HG03175 (cell line): ENCODE data around the gene YY1AP1.
"Not testable (repeated sequence)": the region's sequence is repeated elsewhere in the genome, so short reads cannot be mapped to it uniquely, and the experiment has no call there.

Source experiments
- ATAC-seq: cut with Tn5 transposase; IDR thresholded peaks from one replicate; pipeline ENCODE4 v1.9.1; 2021; ENCODE audit warnings: mild to moderate bottlenecking, moderate library complexity; ENCODE audit not compliant: unreplicated experiment

YY1AP1 gene

DNA sequence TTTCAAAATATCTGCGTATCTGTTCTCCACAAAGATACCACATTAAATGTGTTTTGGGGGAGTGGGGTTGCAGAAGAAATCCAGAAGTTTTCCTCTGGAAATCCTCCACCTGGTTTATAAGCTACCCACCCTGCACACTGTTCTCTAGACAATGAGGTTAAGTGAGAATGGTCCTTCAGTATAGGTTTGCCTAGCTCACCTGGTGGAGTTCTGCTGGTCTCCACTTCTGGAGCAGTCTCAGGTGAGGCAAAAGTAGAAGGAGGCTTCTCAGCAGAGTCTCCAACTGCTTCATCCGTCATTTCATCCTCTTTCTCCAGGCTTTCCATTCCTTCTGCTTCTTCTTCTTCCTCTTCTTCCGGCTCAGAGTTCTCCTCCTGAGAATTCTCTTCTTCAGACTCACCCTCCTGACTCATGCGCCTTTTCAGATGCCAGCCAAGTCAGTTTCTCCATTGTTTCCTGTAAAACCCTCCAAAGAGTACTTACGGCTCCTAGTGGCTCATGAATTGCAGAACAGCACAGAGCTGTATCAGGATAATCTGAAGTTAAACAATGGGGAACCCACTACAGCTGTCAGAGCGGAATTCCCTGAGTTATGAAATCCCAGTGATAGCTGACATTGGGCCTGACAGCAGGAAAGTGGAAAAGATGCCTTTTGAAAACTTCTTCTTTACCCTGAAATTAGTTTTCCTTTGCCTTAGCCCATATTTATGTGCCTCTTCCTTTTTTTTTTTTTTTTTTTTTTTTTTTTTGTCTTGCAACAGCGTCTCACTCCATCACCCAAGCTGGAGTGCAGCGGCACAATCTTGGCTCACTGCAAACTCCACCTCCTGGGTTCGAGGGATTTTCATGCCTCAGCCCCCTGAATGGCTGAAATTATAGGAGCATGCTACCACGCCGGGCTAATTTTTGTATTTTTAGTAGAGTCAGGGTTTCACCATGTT is 40.1 kb downstream of the YY1AP1 start:
- no peak for ATAC-seq

DNA sequence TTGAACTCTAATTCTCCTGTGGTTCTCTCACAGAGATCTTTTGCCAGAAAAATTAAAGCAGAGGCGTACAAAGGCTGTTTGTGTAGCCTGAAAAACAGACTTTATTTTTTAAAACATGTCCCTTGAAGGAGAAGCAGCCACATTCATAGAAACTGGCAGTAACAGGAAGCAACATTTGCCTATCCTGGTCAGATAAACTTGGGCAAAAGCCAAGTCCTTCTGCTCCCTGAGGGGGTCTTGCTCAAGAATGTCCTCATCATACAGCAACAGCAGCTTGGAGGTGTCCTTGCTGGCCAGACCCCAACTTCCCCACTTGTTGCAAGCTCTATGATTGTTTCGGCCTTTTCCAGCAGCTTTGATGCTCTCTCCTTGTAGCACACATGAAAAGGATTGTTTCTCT is 42.3 kb downstream of the YY1AP1 start:
- no peak for ATAC-seq

DNA sequence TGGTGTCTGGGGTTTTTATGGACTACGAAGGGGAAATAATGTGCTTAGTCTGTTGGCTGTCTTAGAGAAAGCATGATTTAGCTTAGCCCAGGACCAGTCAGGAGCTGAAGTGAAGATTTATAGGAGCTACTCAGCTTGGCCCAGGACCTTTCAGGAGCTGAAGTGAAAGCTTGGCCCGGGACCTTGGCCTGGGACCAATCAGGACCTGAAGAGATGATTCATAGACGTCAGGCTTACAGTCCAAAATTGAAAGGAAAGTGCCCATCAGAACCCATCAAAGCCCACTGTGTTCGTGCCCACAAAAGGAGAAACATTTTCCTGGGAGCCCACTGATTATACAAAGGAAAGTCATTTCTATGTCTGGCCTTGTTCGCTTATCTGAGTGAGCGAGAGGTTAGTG is 42.9 kb downstream of the YY1AP1 start:
- ATAC-seq = no peak

DNA sequence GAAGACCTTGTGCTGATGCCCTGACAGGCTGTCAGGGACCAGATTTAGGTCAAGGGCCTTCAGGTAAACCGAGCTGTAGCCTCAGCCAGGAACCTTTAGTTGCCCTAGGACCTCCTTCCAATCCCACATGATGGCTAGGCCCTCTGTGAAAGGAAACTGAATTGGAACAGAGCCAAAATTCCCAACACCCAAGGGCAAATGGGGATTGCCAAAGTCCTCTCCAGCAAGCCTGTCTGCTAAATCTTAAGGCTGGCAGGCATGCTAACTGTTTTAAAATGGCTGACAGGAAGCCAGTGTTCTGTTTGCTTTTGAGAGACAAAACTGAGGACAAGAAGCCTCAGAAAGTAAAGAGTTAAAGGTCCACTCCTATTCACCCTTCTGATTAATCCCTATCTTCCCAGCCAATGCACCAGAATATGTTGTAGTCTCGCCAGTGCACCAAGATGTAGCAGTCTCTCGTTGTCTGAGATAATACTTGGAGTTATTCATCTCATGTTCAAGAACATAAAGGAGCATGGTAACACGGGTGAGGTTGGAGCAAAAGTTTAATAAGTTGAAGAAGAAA is 43.5 kb downstream of the YY1AP1 start:
- ATAC-seq = no peak

DNA sequence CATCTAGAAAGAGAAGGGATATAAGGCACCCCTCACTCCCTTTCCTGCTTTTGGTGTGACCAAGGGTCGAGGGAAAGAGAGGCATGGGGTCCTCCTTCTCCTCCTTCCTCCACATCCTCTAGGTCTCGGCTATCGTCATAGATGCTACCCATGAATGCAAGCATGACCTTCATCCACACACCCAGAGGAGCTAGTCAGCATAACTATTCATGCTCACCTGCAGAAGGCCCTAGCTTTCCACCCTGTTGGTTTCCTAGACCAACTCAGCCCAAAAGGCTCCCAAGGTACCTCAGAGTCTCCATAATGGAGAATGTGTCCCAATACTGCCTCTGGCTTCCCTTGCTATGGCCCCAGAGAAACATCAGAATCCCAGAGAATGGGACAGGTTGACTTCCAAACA is 45.3 kb downstream of the YY1AP1 start:
- ATAC-seq = no peak

DNA sequence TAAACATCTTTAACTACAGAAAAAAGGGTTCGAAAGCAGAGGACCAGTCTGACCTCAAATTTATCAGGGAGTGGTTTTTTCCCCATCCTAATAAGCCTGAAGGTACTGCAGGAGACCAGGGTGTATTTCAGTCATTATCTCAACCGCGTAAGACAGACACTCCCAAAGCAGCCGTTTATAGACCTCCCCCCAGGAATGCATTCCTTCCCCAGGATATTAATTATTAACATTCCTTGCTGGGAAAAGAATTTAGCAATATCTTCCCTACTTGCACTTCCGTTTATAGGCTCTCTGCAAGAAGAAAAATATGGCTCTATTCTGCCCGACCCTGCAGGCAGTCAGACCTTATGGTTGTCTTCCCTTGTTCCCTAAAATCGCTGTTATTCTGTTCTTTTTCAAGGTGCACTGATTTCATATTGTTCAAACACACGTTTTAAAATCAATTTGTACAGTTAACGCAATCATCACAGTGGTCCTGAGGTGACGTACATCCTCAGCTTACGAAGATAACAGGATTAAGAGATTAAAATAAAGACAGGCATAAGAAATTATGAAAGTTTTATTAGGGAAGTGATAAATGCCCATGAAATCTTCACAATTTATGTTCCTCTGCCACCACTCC is 45.9 kb downstream of the YY1AP1 start:
- not testable (repeated sequence) for ATAC-seq

DNA sequence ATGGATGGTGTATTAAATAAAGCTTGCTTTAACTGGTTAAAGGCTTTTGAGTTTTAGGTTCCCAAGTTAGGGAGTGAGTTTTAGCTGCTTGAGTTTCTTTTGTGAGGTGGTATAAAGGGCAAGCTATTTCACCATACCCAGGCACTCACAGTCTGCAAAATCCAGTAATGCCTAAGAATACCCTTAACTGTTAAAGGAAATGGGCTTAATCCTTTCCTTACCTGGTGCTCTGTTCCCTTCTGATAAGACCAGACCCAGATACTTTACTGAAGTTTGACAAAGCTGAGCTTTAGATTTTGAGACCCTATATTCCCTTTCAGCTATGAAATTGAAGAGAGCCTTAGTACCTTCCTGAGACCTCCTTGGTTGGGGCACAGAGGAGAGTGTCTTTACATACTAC is 48.2 kb downstream of the YY1AP1 start:
- ATAC-seq = no peak

DNA sequence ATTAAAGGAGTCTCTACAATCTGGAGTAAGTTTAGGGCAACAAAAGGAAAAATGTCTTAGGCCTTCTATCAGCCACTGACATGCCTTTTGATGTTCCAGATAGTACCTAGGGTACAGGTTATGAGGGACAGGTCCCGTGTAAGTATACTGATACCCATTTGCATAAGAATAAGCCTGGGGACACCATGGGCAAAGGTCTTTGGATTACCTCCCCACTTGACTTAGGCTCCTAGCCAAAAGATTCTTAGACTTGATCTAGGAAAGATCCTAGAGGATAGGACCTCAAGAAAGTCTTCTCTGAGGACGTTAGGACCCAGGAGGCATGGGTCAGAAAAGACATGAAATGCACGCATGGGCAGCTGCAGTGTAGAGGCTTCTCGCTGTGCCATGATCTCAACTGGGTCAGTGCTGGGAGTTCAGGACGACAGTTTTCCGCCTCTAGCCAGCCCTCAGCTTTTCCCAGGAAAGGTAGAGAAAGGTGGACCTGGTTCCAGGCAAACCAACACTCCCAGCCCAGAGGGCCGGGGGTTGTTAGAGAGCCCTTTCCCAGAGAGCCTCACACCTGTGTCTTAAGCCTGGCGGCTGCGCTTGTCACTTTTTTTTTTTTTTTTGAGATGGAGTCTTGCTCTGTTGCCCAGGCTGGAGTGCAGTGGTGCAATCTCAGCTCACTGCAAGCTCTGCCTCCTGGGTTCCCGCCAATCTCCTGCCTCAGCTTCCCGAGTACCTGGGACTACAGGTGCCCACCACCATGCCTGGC is 52.0 kb downstream of the YY1AP1 start:
- no peak for ATAC-seq

DNA sequence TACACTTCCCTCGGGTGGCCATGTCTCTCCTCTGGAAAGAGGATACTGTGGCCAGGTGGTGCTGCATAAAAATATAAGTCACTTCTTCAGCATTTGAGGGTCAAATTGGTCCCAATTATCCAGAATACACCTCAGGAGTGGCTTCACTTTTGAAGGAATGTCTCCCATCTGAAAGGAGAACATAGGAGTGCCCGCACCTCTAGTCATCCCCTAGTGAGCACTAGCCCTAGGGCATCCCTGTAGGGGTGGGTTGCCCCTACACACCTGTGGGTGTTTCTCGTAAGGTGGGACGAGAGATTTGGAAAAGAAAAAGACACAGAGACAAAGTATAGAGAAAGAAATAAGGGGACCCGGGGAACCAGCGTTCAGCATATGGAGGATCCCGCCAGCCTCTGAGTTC is 62.1 kb downstream of the YY1AP1 start:
- not testable (repeated sequence) for ATAC-seq

DNA sequence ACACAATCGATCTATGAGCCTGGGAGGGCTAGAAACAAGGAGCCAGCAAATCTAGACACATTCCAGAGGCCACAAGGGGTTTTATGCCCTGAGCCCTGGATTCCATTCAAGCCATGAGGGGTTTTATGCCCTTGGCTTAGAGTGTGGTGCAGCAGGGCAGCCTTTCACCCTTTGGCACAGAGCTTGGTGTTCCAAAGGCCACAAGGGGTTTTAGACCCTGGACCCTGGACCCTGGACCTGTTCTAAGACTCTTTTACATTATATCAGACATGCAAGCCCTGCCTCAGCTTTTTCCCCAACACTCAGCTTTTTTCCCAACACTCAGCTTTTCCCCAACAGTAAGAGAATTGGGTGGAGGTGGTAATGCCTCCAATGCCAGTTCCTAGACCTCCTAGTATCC is 65.2 kb downstream of the YY1AP1 start:
- no peak for ATAC-seq

DNA sequence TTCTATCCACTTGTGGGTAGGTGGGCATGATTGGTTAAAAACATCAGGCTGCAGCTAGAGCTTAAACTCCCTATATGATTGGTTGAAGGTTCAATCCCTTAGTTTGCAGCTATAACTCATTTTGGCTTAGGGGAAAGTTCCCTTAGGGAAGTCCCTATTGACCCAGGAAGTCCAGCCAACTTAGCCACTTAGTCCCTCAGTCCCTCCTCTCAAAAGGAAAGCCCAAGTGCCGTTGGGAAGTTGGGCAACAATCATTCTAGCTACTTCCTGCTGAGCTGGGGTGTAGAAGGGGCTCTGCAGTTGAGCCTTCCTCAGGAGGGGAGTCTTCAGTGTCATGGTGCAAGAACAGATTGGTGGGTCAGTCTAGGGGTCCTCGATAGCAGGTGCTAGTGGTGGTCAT is 66.4 kb downstream of the YY1AP1 start:
- ATAC-seq = no peak

DNA sequence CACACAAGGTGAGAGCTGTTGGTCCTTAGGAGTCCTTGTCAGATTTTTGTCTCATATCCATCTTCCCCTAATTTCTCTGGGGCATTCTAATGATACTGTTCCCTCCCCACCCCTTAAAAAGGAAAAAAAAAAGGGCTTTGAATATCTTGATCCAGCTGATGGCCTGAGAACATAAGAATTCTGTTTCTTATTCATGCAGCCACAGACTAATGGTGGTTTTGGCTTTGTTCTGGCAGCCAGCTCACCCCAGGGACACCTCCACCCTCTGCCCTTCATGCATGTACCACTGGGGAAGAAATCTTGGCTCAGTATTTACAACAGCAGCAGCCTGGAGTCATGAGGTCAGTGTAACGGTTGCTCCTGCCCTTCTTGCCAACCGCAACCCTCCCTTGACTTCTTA is 75.3 kb downstream of the YY1AP1 start:
- not testable (repeated sequence) for ATAC-seq

DNA sequence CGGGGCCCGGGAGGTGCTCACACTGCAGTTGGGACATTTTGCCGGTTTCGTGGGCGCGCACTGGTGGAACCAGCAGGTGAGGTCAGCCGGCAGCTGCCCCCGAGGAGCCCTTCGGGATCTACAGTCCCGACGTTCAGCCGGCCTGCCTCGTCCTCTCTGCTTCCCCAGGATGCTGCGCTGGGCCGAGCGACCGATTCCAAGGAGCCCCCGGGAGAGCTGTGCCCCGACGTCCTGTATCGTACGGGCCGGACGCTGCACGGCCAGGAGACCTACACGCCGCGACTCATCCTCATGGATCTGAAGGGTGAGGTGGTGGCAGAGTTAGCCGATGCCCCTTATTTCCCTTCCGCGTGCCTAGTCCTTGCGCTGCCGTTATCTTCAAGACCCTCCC is 78.3 kb downstream of the YY1AP1 start:
- ATAC-seq = not testable (repeated sequence)

DNA sequence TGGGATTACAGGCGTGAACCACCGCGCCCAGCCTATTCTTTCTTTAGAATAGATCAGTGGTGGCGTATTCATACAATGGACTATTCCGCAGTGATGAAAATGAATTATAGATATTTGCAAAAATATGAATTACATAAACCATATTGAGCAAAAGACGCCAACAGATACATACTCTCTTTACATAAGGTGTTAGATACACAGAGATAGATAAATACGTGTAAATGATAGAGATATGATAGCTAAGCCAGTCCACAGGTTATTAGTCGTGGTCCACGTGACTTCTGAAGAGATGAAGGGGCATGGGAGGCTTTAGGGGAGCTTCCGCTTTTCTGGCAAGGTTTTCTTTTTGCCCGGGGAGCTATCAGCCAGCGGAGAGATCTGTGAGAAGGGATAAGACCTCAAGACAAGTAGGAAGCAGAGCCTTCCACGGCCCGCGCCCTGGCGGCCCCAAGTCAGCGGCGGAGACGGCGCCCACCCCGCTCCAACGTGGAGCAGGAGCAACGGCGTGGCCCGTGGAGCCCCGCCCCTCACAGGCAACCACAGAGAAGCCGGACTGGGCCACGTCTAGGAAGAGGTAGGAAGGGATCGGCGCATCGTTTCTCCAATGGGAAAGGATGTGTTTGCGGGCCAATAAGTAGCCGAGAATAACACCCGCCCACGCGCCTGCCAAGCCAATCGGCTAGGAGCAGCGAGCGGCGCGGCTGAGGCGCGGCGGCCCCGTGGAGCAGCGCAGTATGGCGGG is 78.9 kb downstream of the YY1AP1 start, which contains the start of gene MSTO1:
MSTO1 (plus strand) TSS at position 704 of the 742 bp plus-strand sequence; CDS start at position 735, 31 bp downstream.
- ATAC-seq = peak; percentile 93
